NCI-H748 treated with DMSO at 0.1 percent for 48 hours (cell line): Measurements from ENCODE around the gene CARD11.

Source experiments
- DNase-seq: peaks from one replicate; lab custom pipeline; 2025; lab: John Stamatoyannopoulos, UW

Gene CARD11

DNA sequence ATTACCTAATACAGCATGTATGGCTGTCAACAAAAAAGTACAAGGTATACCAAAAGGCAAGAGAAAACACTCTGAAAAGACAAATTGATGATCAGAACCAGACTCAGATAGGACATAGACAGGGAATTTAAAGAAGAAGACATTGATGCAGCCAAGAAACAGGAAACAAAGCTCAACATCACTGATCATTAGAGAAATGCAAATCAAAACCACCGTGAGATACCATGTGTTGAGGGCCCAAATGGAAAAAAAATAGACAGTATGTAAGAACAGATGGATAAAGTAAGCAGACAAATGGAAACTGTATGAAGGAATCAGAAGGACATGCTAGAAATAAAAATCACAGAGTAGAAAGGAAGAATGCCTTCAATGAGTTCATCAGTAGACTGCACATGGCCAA, 23.3 kb downstream of the CARD11 start:
- DNase-seq, result no peak

DNA sequence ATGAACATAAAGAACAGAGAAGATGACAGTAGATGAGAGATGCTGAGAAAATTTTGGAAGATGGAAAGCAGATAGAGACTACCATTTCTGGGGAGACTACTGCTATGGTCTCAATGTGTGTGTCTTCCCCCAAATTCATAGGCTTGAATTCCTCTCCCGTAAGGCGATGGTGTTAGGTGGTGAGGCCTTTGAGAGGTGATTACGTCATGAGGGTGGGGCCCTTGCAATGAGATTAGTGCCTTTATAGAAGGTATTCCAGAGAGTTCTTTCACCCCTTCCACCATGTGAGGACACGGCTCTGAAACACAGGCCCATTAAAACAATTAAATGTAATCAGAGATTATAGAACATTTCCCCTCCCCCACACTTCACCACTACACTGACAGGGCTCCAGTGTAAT, 23.9 kb downstream of the CARD11 start:
- no peak for DNase-seq

DNA sequence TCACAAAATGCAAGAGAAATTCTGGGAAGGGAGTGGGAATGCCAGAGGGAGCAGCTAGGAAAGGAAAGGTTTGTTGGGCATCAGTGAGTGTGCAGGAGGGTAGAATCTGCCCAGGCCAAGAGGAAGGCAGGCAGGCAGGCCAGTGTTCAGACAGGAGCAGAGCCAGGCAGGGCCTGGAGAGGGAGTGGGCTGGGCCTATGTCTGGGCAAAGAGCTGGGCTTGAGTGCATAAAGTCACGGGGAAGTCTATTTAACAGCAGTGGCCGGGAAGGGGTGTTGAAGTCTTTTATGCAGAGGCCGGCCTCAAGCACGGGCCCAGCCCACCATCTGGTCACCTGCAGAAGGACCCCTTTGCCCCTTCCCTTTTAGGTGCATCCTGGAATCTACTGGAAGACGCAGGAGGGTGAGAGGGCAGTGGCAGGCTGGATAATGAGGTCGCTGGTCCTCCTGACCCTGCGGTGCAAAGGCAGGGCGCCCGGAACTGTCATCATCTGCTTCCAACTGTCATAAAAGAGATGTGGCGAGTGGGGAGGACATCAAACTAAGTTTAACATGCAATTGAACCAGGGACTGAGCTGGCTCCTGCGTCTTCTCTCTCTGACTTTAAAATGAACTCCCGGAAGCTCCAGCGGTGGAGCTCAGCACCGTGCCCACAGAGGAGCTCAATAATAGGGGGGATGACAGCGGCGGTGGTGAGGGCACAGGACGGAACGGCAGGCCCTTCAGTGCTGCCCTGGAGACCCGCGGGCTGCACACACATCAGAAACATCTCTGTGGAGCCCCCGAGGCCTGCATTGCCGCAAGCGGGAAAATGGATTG, 29.5 kb downstream of the CARD11 start:
- no peak for DNase-seq

DNA sequence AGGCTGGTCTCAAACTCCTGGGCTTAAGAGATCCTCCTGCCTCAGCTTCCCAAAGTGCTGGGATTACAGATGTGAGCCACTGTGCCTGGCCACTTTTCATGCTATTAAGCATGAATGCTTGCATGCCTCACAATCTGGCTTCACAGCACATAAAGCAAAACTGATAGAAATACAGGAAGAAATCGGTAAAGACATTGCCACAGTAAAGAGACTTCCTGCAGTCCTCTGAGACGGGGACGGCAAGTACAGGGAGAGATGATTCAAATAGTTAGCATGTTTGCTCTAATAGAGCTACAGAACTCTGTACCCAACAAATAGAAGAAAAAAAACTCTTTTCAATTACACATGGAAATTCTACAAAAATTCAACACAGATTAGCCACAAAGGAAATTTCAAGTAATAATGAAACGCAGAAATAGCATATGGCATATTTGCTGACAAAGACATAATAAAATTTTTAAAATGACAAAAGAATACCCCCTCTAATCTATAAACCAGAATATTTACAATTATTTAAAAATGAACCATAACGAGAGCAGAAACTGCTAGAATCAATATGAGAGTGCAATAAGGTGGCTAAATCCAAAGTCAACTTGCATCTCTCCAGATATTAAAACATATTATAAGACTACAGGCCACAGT, 32.3 kb downstream of the CARD11 start:
- no peak for DNase-seq

DNA sequence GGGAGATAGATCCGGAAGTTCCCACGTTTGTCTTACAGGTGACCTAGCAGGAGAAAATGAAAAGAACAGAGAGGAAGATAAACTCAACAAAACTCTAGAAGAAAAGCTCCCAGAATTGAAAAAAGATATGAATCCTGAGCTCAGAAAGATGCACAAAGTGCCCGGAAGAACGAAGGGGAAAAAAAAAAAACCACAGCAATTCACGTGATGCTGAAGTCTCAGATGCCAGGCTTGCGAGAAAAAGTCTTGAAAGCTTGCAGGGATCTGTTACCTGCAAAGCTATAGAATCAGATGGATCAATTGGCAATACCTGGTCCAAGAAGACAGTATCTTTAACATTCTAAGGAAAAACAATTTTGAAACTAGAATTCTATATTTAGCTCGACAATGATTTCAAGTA, 33.5 kb downstream of the CARD11 start:
- DNase-seq, result no peak

DNA sequence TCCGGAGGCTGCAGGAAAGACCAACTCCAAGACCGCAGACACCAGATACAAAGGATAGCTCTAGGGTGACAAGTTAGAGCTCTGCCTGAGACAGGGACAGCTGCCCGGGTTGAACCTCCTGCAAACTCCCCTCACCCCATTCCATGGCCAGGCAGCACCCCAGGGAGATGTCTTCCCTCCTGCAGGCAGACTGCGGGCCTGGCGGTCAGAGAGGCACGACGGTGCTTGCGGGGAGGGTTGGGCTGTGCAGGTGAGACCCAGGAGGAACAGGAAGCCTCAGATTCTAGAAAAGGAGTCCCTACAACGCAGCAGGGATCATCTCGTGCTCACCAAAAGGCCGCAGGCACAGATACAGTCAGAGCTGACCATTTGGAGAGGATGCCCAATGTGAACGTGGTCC, 34.6 kb downstream of the CARD11 start:
- DNase-seq, result no peak

DNA sequence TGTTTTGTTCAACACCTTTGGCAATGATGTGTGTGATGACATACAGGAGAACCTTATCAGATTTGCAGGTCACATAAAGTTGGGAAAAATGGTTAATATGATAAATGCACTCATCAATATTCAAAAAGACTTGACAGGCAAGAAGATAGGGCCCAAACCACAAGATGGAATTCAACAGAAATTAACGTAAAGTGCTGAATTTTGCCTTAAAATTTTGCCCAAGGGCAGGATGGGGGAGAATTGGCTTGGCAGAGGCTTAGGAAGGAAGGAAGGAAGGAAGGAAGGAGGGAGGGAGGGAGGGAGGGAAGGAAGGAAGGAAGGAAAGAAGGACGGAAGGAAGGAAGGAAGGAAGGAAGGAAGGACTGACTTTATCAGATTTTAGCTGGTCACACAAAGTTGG, 35.3 kb downstream of the CARD11 start:
- DNase-seq, result no peak

DNA sequence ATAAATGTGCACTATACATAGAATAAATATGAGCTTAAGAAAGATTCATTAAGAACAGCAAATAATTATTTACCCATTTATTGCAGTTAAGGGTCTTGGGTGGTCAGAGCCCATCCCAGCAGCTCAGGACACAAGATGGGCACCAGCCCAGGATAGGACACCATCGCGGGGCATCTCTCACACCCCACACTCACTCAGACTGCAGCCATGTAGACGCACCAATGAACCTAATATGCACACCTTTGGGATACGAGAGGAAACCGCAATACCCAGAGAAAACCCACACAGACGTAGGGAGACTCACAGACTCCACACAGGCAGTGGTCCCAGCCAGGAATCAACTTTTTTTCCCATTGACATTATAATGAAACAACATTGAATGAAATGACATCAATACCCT, 36.0 kb downstream of the CARD11 start:
- DNase-seq, result no peak

DNA sequence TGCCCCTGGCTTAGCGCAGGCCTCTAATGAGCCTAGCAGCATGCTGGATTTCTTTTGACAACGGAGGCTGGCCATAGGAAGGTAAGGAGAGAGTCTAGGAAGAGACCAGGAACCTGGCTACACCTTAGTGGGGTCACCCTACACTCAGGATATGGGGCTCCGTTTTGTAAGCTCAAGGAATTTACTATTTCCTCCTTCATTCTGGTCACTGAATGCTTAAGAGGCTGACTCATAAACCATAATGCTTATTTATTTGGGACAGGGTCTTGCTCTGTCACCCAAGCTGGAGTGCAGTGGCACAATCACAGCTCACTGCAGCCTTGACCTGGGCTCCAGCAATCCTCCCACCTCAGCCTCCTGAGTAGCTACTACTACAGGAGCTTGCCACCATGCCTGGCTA, 38.4 kb downstream of the CARD11 start:
- no peak for DNase-seq

DNA sequence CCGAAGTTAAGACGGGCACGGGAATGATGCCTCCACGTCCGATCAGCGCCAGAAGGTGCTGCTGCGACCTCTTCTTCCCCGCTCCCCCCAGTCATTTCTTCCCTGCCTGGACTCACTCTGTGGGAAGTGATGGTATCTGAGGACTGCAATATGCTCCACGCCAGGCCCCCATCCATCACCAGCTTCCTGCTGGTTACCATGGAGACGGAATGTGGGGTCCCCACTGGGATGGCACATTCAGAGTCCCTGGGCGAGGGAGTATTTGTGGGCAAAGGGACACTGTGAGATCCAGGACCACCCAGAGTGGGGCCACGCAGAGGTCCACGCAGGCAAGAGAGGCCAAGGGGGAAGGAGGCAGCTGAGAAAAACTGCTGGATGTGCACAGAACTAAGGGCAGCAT, 39.7 kb downstream of the CARD11 start:
- no peak for DNase-seq

DNA sequence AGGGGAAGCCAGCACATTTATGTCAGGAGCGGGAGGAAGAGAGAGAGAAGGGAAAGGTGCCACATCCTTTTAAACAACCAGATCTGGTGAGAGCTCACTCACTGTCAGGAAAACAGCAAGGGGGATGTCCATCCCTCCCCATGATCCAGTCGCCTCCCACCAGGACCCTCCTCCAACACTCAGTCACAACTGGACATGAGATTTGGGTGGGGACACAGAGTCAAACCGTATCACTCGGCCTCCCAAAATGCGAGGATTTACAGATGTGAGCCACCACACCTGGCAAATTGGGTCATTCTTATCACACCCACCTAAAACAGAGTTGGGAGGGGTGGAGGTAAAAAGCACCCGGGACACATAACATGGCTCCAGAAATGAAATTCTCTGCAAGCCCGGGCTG, 41.0 kb downstream of the CARD11 start:
- DNase-seq, result no peak

DNA sequence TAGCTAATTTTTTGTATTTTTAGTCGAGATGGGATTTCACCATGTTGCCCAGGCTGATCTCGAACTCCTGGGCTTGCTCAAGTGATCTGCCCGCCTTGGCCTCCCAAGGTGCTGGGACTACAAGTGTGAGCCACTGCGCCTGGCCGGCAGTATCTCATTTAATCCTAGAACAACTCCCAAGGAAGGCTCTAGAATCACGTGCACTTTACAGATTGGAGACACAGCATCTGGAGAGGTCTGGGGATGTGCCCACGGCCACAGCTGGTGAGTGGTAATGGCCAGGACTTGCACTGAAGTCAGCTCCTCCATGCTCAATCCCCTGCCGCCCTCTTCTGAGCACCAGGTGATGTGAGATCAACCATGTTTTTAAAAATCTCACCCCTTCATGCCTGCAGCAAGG, 43.1 kb downstream of the CARD11 start:
- no peak for DNase-seq

DNA sequence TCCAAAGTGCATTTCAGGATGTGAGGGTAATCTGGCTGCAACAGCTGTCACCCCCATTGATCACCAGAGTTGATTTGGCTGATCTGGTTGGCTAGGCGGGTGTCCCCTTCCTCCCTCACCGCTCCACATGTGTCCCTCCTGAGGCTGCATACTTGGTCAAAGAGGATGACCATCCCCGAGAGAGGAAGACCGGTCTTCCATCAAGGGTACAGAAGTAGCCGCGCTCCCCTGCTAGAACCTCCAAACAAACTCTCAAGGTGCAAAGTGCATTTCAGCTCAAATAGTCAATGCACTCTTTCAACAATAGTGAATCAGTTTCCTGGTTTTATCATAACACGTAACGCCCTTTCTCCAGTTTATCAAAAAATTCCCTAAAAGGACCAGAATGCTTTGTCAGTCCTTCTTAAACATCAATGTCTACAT, 44.6 kb downstream of the CARD11 start:
- no peak for DNase-seq

DNA sequence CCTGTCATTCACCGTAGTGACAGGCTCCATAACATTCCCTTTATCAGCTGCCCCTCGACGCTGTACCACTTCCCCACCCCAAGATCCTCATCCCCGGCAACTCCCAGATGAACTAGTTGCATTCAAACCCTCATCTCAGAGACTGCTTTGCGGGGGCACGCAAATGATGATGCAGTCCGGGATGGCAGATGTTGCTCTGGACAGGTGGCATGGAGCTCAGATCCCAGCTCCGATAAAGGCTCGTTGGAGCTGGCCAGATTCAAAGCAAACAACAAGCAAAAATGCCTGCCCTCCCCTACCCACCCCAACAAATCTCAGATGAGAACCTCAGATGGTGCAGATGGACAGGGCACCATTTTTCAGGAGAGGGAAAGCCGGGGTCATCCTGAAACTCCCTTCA, 46.7 kb downstream of the CARD11 start:
- no peak for DNase-seq

DNA sequence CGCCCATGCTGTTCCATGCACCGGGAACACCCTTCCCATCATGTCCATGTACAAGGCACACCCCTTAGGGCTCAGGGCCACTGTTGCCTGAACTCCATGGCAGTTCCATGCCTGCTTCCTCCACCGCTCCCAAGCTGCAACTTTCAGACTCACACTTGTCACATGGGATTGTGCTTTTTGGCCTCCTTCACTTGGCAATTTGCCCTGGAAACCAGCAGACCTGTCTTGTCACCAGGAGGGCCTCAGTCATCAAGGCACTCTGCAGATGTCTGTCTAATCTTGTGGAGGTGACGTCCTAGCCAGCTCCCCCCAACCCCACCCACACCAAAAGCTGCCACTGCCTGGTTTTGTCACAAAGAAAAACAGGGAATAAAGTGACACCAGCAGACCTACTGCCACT, 47.5 kb downstream of the CARD11 start:
- DNase-seq, result no peak

DNA sequence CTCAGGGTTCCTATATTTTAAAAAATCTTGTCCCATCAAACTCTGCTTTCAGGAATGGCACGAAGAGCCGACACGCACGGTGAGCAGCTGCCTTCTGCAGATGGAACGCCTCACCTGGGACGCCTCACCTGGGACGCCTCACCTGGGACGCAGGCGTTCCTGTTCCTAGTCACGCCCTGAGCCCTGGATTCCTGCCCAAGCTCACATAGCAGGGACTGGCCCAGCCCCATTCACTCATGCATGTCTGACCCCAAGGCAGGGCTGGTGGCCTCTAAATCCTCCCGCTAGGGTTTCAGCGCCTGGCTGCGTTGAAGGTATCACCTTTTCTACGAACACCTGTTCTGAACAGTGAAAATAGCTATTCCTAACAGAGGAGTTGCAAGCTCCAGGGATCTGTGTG, 49.8 kb downstream of the CARD11 start:
- no peak for DNase-seq

DNA sequence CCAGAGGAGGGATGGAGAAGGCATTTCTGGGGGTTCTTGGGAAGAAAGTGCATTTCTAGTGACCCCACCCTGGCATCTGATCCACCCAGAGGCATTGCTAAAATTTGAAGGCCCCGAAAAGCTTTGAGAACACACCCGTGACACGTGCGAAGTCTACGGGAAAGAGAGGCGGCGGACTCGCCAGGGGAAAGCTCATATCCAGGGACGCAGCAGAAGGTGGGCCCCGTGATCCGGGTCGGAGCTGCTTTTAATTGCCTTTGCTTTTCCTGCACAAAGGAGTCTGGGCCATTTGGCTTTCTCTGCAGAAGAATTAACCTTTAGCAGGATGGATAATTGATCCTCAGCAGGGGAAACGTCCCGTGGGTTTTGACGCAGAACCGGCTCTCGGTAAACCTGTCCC, 50.3 kb downstream of the CARD11 start:
- no peak for DNase-seq

DNA sequence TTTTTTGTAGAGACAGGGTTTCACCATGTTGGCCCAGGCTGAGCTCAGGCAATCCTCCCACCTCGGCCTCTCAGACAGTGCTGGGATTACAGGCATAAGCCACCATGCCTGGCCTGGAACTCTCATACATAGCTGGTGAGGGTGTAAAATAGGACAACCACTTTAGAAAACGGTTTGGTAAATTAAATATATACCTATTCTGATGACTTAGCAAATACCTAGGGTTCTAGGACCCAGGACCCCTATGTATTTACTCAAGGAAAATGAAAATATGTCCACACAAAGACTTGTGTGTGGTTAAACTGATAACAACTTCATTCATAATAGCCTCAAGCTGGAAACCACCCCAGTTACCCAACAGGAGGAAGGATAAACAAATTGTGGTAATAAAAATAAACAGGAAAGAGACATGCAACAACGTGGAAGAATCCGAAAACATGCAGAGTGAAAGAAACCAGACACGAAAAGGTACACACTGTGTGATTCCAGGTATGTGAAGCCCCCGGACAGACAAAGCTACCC, 52.7 kb downstream of the CARD11 start:
- DNase-seq, result no peak

DNA sequence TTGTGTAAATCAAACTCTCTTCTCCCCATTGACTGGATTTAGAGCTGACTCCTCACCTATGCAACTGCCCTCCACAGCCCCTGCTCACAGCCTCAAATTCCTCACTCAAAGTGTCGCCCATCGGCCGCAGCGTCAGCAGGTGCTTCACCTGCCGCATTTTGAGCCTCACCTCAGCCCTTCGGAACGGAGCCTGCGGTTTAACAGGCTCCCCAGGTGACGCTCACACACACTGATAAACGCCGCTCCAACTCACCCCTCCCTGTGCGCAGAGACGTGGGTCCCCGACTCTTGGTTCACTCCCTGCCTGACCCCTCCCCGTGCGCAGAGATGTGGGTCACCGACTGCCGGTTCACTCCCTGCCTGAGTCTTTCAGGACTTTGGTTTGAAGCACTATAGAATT, 57.1 kb downstream of the CARD11 start:
- no peak for DNase-seq

DNA sequence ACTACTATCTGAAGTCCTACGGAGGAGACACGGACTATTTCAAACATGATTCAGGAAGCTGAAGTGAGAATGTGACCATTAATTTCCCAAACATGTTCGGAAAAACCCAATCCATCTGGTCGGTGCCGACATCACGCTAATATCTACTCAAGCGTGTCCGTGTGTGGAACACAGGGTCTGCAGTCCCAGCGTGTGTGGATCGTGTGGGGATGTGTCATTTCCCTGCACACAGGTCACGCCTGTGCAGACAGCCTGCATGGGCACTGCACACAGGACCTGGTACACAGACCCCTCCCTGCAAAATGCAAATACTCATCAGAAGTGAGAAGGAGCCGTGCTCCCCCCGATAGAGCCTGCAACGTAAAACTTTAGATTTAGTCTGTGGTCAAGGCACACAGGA, 57.8 kb downstream of the CARD11 start:
- no peak for DNase-seq

DNA sequence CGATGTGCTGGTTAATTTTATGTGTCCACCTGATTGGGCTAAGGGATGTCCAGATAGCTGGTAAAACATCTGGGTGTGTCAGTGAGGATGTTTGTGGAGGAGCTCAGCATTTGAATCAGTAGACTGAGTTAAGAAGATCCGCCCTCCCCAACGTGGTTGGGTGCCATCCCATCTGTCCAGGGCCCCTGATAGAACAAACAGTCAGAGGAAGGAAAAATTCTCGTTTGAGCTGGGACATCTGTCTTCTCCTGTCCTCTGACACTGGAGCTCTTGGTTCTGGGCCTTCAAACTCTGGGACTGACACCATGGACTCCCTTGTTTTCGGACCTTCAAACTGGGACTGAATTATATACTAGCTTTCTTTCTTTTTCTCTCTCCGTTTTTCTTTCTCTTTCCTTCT, 59.6 kb downstream of the CARD11 start:
- DNase-seq, result no peak

DNA sequence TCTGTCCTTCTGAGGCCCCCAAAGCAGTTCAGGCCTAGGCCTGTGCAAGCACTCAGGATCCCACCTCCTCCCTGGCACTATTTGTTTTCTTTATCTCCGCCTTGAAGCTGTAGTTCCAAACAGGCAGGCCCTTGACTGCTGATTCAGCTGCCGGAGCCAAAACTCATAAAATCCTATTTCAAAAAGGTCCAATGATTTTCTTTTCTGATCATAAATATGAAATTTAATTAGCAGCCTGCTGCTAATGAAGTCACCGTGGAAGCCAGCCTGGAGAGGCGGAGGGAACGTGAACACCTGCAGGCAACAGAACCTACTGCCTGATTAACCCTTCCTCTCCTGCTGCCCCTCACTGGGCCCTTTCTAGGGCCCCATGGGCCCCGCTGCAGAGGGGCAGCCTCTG, 60.1 kb downstream of the CARD11 start:
- DNase-seq, result no peak

DNA sequence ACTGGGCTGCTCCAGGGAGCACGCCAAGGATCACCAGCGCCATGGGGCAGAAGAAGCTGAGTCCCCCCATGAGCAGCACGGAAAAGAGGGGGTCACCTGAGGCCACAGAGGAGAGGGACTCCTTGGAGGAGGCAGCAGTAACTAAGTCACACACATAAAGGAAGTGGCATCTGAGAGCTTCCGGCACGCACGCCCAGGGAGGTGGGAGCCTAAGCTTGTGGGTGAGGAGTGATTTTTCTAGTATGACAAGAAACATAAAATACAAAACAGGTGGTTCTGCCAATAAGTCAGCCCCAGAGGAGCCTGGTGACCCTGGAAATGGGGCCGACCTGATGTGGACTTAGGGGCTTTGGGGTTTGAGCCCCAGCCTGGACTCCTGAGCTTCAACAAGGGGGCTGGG, 60.8 kb downstream of the CARD11 start:
- no peak for DNase-seq

DNA sequence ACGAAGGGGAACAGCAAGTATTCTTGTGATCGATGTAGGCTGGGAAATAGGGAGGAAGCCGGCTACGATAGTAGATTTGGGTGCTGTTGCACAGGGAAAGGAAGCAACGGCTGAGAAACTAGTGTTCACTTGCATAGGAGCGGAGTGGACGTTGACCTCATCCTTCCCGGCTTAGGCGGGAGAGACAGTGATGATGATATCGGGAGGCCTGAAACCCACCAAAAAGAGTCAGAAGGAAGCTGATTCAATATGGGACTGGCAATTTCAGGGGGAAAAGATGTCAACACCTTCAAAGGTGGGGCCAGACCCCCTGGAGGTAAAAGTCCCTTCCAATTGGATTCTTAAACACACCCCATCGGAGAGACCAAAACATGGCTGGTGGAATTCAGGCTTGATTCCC, 61.3 kb downstream of the CARD11 start:
- no peak for DNase-seq
